ENCODE results near the gene INTS3. TPM values are rescaled to one million over a fixed set of nuclear protein-coding genes. Genes with fewer than 3 reads are reported as not detected.
A peak's percentile ranks its signal among the peaks of the same experiment; 100 is the strongest.
"Not testable (repeated sequence)": the region's sequence is repeated elsewhere in the genome, so short reads cannot be mapped to it uniquely, and the experiment has no call there.

Gene INTS3
- total RNA-seq, 1 experiment from 2014 or later = 34.6 TPM

DNA sequence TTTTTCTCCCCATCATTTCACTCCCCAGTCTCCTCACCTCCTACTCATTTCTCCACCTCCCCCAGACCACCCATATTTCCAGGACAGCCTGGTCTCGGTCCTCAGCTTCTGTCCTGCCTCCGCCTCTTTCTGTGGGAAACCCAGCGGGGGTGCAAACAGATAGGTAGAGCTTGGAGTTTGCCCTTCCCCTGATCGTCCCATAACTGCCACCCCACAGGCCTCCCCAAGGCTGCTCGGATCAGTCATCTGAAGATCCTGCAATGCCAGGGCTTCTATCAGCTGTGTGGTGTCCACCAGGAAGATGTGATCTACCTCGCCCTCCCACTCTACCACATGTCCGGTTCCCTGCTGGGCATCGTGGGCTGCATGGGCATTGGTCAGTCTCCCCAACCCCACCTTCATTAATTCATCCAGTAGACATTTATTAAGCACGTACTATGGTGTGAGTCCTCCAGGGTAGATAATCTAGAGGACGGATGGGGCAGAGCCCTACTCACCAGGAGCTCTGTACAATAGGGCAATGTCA, 49.1 kb downstream of the INTS3 start:
- DNase-seq (ENCODE audit: low read depth) = no peak

DNA sequence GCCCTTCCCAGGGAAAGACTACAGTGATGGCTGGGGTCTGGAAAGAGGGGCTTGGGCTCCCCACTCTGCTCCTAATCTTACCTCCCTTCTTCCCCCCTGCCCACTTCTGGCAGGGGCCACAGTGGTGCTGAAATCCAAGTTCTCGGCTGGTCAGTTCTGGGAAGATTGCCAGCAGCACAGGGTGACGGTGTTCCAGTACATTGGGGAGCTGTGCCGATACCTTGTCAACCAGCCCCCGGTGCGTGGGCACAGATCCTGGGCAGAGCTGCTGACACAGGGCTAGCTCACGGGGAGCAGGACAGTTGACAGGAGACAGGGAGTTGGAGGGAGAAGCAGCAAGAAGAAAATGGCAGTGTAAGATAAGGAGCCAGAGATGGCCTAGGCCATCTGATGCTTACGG, 49.8 kb downstream of the INTS3 start:
- no peak for DNase-seq (ENCODE audit: low read depth)

DNA sequence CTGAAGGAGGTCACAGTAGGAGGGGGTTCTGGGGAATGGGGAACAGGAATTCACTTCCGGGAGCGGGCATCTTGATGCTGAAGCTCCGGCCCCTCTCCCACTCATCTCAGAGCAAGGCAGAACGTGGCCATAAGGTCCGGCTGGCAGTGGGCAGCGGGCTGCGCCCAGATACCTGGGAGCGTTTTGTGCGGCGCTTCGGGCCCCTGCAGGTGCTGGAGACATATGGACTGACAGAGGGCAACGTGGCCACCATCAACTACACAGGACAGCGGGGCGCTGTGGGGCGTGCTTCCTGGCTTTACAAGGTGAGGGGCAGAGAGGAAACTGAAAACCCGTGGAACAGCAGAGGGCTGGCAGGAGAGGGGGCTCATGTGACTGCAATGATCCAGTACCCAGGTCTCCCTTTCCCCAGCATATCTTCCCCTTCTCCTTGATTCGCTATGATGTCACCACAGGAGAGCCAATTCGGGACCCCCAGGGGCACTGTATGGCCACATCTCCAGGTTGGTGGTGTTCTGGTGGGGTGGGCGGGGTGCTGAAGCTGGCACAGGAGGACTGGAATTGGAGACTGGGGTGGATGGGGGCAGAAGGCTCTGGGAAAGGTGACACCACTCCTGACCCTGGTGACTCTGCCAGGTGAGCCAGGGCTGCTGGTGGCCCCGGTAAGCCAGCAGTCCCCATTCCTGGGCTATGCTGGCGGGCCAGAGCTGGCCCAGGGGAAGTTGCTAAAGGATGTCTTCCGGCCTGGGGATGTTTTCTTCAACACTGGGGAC, 50.4 kb downstream of the INTS3 start:
- no peak for DNase-seq (ENCODE audit: low read depth)

DNA sequence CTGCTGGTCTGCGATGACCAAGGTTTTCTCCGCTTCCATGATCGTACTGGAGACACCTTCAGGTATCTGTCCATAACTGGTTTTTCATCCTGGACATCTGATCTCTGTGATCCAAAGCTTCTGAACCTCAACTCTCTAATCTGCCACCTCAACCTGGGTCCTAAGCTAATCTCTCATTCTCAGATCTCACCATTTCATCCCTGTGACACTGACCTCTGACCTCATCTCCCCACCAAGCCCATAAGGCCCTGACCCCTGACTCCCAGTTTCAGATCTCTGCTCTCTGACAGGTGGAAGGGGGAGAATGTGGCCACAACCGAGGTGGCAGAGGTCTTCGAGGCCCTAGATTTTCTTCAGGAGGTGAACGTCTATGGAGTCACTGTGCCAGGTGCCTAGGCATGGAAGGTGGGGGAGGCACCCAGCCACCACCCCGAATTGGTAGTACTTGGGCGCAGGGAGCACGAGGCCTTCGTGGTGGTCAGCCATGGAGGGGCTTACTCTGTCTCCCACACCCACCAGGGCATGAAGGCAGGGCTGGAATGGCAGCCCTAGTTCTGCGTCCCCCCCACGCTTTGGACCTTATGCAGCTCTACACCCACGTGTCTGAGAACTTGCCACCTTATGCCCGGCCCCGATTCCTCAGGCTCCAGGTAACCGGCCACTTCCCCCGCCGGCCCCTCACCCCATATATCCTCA, 51.1 kb downstream of the INTS3 start:
- no peak for DNase-seq (ENCODE audit: low read depth)

DNA sequence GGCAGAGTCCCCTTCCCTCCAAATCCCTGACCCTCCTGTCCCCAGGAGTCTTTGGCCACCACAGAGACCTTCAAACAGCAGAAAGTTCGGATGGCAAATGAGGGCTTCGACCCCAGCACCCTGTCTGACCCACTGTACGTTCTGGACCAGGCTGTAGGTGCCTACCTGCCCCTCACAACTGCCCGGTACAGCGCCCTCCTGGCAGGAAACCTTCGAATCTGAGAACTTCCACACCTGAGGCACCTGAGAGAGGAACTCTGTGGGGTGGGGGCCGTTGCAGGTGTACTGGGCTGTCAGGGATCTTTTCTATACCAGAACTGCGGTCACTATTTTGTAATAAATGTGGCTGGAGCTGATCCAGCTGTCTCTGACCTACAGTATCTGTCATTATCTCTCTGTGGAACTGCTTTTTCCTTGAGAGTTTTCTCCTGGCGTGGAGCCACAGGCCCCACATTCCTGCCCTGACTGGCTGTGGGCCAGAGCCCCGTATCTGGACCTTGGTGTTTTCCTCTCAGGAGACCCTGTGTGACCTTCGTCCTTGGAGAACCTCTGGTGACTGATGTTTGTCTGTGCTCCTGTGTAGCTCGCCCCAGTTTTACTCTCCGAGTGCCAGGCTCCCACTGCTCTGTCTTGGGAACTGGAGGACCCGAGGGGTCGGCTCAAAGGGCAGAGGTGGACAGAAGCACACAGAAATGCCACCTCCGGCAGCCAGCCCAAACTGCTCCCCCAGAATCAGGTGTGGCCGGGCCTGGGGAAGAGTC, 52.1 kb downstream of the INTS3 start:
- no peak for DNase-seq (ENCODE audit: low read depth)

DNA sequence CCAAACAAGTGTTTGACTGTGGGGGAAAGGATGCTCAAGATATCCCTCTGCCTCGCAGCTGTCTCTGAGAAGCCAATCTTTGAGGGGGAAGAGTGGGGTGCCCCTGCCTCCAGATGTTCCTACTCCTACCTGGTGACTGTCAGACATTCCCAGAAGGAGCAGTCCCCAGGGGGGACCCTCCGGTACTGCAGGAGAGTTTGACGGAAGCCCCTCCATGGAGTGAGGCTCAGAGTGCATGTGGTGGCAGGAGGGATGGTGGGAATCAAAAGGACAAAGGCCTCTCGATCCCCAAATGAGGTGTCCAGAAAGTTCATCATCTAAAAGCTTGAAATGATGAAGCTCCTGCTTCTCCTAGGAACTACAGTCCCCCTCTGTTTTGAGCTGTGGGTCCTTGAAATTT, 52.7 kb downstream of the INTS3 start:
- no peak for DNase-seq (ENCODE audit: low read depth)

DNA sequence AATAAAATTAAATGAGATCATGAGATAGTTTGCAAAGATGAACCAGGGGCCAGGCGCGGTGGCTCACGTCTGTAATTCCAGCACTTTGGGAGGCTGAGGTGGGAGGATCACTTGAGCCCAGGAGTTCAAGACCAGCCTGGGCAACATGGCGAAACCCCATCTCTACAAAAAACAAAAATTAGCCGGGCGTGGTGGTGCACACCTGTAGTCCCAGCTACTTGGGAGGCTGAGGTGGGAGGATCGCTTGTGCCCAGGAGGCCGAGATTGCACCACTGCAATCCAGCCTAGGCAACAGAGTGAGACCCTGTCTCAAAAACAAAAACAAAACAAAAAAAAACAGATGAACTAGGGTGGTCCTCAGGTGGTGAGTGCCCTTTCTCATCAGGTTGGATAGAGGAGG, 54.8 kb downstream of the INTS3 start:
- not testable (repeated sequence) for DNase-seq (ENCODE audit: low read depth)

DNA sequence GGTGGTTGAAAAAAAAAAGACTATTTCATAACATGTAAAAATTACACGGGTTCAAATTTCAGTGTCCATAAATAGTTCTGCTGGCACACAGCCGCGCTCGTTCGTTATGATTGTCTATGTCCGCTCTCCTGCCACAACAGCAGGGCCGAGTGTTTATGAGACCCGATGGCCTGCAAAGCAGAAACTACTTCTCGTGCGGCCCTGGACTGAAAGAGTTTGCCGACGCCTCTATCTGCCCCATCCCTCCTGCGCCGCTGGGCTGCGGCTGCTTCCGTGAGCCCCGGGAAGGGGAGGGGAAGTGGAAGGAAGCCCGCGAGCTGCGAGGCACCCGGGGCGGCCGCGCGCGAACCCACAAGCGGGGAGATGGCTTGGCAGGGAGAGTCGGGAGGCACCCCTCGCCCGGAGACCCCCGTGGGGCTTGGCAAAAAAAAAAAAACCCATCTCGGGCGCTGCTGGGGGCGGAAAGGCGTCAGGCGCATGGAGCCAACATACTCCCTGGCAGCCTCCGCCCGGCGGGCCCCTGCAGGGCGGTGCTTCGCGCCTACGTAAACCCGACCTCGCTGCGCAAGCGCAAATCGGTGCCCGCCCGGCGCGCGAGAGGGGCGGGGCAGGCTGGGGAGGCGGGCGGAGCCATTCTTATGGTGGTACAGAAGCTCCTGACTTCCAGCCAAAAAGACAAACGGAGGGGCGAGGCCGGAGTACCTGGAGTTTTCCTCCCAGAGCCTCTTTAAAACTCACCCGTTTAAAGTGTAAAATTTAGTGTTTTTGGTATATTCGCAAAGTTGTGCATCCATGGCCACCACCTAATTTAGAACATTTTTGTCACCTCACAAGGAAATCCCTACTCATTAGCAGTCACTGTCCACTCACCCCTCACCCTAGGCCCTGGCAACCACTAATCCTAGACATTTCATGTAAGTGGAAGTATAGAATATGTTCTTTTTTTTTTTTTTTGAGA, 55.7 kb downstream of the INTS3 start:
- peak; percentile 94 for DNase-seq (ENCODE audit: low read depth)

DNA sequence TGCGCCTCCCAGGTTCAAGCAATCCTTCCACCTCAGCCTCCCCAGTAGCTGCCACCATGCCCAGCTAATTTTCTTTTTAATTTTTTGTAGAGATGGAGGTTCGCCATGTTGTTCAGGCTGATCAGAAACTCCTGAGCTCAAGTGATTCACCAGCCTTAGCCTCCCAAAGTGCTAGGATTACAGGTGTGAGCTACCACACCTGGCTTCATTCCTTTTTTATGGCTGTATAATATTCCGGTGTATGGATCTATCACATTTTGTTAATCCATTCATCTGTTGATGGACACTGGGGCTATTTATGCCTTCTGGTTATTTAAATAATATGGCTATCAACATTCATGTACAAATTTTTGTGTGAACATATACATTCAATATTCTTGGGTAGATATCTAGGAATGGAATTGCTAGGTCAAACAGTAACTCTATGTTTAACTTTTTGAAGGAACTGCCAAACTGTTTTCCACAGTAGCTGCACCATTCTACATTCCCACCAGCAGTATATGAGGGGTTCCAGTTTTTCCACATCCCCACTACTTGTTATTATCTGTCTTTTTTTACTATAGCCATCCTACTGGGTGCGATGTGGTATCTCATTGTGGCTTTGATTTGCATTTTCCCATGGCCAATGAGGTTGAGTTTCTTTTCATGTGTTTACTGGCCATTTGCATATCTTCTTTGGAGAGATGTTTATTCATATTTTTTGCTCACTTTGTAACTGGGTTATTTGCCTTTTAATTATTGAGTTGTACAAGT, 58.4 kb downstream of the INTS3 start:
- no peak for DNase-seq (ENCODE audit: low read depth)

DNA sequence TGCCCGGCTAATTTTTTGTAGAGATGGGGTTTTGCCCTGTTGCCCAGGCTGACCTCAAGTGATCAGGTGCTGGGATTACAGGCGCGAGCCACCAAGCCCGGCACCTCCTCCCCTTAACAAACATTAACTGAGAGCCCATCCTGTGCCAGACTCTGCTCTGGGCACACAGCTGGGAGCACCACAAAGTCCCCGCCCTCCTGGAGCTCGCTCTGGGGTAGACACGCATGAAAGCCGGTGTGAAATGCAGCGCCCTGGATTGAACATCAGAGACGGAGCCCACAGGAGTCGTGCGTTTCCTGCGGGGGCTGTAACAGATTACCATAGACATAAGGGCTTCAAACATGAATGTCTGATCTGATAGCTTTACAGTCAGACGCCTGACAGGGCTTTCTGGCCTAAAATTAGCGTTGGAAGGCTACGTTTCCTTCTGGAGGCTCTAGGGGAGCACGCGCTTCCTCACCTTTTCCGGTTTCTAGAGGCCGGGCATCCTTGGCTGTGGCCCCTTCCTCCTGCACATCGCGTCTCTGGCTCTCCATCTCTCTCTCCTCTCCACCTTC, 61.7 kb downstream of the INTS3 start:
- DNase-seq (ENCODE audit: low read depth) = no peak

DNA sequence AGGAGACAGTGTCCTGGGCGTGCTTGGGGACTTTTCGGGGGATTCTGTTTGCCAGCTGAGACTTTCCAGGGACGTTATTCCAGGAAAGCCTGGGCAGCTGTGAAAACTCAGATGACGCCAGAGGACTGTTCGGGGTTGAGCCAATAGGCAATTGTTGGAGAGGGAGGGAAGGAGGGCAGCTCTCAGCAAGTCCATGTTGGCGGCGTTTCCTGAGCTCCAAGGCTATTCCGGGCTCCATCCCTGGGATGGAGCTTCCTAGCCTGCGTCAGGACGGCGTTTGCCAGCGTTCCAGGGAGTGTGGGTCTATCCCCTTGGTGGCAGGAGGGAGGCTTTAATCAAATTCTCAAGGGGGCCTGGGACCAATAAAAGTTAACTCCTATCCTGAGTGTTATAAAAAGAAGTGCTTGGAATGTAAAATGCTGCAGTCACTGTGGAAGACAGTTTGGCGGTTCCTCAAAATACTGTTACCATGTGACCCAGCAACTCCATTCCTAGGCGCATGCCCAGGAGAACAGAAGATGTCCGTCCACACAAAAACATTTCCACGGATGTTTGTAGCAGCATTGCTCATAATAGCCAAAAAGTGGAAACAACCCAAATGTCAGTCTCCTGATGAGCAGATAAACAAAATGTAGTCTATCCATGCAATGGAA, 62.6 kb downstream of the INTS3 start:
- DNase-seq (ENCODE audit: low read depth) = no peak

DNA sequence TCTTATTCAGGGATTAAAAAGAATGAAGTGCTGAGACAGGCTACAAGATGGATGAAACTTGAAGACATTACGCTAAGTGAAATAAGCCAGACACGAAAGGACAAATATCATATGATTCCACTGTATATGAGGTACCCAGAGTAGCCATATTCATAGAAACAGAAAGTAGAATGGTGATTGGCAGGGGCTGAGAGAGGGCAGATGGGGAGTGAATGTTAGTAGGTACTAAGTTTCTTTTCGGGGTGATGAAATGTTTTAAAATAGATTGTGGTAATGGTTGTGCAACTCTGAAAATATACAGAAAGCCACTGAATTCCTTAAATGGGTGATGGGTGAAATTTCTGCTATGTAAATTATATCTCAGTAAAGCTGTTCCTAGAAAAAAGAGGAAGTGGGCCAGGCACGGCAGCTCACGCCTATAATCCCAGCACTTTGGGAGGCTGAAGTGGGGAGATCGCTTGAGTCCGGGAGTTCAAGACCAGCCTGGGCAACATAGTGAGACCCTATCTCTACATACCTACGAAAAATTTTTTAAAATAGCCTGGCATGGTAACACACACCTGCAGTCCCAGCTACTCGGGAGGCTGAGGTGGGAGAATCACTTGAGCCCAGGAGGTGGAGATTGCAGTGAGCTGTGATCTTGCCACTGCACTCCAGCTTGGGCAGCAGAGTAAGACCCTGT, 63.3 kb downstream of the INTS3 start:
- peak; percentile 49 for DNase-seq (ENCODE audit: low read depth)

DNA sequence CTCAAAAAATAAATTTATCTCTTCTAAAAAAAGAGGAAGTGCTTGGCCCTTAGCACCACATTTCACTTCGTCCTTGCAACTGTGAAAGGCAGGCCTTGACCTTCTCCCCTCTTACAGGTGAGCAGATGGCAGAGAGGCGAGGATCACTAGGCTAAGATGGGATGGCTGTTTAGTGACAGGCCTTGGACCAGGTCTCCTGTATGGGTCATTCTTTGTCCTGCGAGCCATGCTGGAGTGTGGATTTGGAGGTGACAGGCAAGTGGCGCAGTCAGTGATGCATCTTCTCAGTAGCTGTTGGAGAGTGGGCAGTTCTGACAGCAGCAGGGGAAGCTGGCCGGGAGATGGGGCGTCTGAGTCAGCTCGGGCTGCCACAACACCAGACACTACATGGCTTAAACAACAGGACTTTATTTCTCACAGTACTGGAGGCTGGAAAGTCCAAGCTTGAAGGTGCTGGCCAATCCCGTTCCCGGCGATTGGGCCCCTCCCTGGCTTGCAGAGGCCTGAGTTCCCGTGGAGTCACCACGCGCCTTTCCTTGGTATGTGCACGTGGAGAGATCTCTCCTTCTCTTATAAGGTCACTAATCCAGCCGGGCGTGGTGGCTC, 63.9 kb downstream of the INTS3 start:
- DNase-seq (ENCODE audit: low read depth) = peak; percentile 61

DNA sequence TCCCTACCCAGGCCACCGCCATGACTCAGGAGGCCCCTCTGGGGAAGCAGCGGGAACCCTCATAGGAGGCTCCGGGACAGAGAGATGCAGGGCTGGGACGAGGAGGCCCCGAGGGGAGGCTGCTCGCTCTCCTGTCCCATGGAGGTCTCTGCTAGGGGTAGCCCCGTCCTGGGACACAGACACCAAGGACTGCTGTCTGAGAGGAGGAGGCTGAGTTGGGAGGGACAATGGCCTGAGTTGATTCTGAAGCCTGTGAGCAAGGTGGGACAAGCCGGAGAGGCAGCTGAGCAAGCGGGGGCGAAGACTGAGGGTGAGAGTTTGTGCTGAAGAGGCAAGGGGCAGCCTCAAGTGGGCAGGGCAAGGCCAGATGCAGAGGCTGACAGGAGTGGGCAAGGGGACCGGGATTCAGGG, 64.8 kb downstream of the INTS3 start:
- no peak for DNase-seq (ENCODE audit: low read depth)

DNA sequence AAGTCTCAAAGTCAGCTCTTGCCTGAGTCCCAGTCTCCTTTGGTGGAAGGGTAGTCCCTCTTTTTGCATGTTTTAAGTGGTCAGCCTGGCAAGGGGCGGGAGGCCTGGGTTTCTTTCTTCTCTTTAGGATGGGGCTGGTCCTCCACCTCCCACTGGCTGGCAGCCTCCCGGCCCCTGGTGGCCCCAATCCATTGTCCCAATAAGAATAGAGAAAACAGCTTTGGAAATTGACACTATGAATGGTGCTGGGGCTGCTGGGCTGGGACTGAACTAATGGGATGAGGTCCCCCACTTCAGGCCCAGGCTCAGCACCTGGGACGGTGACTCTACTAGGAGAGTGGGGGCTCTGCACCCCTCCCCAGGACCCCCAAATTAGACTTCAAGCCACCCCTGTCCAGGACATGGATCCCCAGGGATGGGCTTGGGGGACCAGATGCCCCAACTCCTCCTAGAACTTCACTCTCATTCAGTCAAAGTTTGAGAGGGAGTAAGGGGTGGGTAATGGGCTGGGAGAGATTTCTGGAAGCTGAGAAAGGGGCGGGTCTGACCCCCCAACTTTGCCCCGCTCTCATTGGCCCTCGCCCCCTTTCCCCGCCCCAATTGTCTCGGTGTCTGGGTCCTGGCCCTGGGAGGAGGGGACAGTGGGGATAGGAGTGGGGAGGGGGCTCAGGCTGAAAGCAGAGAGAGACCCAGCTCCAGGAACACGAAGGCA, 65.6 kb downstream of the INTS3 start:
- no peak for DNase-seq (ENCODE audit: low read depth)

DNA sequence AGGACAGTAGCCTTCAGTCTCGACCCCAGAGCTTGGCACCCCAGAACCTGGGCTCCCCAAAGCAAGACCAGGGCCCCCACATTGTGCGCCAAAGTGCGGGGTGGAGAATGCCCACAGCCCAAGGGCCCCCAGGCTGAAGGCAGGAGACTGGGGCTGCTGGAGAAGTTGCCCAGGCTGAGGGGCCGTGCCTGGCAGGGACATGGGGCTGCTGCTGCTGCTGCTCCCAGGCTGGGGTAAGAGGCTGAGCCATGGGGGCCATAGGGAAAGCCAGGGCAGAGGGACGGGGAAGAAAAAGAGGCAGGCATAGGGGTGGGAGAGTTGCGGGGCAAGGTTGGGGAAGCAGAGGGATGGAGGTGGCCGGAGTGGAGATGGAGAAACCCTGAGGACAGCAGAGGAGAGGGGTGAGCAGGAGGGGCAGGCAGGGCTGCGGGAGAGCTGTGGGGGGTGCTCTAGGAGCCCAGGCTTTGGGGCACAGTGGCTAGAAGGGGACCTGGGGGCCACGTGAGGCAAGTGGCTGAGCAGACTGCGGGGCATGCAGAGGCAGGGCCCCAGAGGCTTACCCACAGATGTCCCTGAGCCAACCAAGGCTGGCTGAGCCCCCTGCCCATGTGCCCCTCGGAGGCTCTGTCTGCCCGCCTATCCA, 66.2 kb downstream of the INTS3 start:
- no peak for DNase-seq (ENCODE audit: low read depth)

DNA sequence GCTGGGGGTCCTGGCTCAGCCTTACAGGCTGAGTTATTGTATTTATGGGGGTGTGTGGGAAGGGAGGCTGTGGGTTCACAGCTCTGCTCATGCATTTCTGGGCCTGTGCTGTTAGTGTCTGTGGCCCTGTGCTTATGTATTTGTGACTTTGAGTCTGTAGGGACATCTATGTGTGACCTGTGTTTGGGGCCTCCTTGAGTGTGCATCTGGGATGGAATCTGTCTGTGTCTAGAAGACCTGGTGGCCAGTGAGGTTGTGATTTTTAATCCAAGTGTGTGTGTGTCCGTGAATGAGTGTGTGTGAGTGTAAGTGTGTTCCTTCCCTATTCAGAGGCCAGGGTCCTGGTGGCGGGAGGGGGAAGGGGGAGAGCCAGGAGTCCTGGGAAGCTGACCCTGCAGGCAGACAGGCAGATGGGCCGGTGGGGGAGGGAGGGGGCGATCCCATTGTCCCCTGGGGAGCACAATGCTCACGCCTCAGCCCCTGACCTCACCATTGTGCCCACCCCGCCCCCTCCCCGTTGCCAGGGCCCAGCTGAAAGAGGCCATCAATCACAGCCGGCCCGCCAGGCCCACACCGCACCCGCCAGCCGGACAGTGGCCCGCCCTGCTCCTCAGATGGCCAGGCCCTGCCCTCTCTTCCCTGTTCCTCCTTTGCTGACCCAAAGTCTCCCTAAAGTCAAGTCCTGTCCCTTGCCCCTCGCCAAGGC, 66.9 kb downstream of the INTS3 start:
- DNase-seq (ENCODE audit: low read depth) = no peak

Measured in Daoy (cell line).